Measurements from ENCODE around the gene TRIM28.
A peak's percentile ranks its signal among the peaks of the same experiment; 100 is the strongest.

The TRIM28 gene

GRCh38 chr19:58572026-58572817 is 28.4 kb downstream of the TRIM28 start:
- peak overlapping the region; percentile 93 for H3K27ac ChIP-seq (ENCODE audit: low read length)
- H3K79me2 ChIP-seq (ENCODE audit: insufficient read depth, low read length), result peaks cover 19% of the 10 kb centered on the region
- H3K4me2 ChIP-seq (ENCODE audit: insufficient read depth, low read length), result peak overlapping the region; percentile 79
- peak overlapping the region; percentile 78 for H2AFZ ChIP-seq (ENCODE audit: low read depth, low read length)
- no peak for TF ChIP-seq EZH2 (IDR thresholded peaks at IDR 0.05; ENCODE audit: borderline replicate concordance, low read depth, low read length, severe bottlenecking)
- no peaks in the 10 kb centered on the region for H3K27me3 ChIP-seq (ENCODE audit: insufficient read depth, low read length, poor library complexity)
- H3K9me3 ChIP-seq (ENCODE audit: insufficient read depth, low read length, severe bottlenecking), result no peaks in the 10 kb centered on the region
- H3K4me3 ChIP-seq (ENCODE audit: low read depth in 1 of 2, low read length in 2 of 2), result peak overlapping the region; percentile 18 to 68; a peak in 3 of 4 replicates
- peaks cover 35% of the 10 kb centered on the region for H3K4me1 ChIP-seq (ENCODE audit: insufficient read depth, low read length)
- ATAC-seq (ENCODE audit: insufficient read depth, low read depth) (no peak), DNase-seq (no peak)
- 0 out of 2 replicates have a peak, but pooled peaks cover 4% of the 10 kb centered on the region for H4K20me1 ChIP-seq (ENCODE audit: insufficient read depth, low read length)
- H3K36me3 ChIP-seq (ENCODE audit: insufficient read depth, low read length), result peaks cover 29% of the 10 kb centered on the region
- H3K9ac ChIP-seq (ENCODE audit: low read depth, low read length), result peak overlapping the region; percentile 63

DNA sequence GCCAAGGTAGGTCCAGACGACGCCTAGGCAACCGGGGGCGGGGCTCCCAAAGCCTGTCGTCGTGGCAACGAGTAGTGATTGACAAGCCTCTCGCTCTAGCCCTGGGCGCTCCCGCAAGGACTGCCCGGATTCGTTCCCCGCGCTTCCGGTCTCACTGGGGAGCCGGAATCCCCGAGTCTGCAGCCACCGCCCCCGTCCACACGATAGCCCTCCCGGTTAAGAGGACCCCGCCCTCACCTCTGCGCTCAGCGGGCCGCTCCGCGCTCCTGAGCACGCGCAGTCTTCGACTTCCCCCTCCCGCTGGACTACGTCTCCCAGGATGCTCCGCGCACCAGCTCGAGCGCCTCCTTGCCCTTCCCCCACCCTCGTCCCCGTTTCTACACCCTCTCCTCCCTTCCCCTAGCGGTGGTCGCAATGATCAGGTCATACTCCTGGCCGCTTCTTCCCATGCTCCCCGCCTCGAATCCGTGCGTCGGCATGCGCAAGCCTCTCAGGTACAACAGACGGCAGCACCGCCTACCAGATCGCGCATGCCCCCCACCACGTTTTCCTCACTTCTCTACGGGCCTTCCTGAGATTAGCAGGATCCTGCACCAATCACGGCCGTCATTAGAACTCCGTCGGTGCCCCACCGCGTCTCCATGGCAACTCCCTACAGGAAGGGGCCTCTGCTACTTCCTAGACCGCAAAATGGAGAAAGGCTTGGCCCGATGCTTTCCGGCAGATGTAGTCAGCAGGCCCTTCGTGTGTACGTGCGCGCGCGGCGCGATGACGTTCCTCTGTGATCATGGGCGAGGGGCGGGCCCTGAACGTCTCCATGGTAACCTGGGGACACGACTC is 29.2 kb downstream of the TRIM28 start, which contains the start of gene MZF1:
TSS of gene MZF1 (minus strand) at position 518 of the 840 bp plus-strand sequence. CDS start 1,946 bp downstream, outside the sequence.
- peak within 1 kb of the TSS; percentile 79 for H3K4me2 ChIP-seq (ENCODE audit: insufficient read depth, low read length)
- TF ChIP-seq CTCF (IDR thresholded peaks at IDR 0.05; ENCODE audit: borderline replicate concordance, extremely low read depth, low read length, poor library complexity, severe bottlenecking) (peak; percentile 30), EZH2 (IDR thresholded peaks at IDR 0.05; ENCODE audit: borderline replicate concordance, low read depth, low read length, severe bottlenecking) (no peak)
- H3K4me3 ChIP-seq (ENCODE audit: low read depth in 1 of 2, low read length in 2 of 2), result peak within 1 kb of the TSS; percentile 18 to 68; a peak in 3 of 4 replicates
- H3K9ac ChIP-seq (ENCODE audit: low read depth, low read length), result peak within 1 kb of the TSS; percentile 73
- H4K20me1 ChIP-seq (ENCODE audit: insufficient read depth, low read length), result 0 out of 2 replicates have a peak, but pooled peaks cover 2% of the 10 kb centered on the region
- peak within 1 kb of the TSS; percentile 78 for H2AFZ ChIP-seq (ENCODE audit: low read depth, low read length)
- H3K4me1 ChIP-seq (ENCODE audit: insufficient read depth, low read length), result peaks cover 37% of the 10 kb centered on the region
- H3K9me3 ChIP-seq (ENCODE audit: insufficient read depth, low read length, severe bottlenecking), result no peaks in the 10 kb centered on the region
- no peaks in the 10 kb centered on the region for H3K27me3 ChIP-seq (ENCODE audit: insufficient read depth, low read length, poor library complexity)
- H3K36me3 ChIP-seq (ENCODE audit: insufficient read depth, low read length), result peaks cover 26% of the 10 kb centered on the region
- DNase-seq, result peak; percentile 100
- peak; percentile 79 for ATAC-seq (ENCODE audit: insufficient read depth, low read depth)
- peaks cover 20% of the 10 kb centered on the region for H3K79me2 ChIP-seq (ENCODE audit: insufficient read depth, low read length)
- peak within 1 kb of the TSS; percentile 93 for H3K27ac ChIP-seq (ENCODE audit: low read length)

GRCh38 chr19:58573658-58574164 is 29.8 kb downstream of the TRIM28 start:
- peak overlapping the region; percentile 79 for H3K4me2 ChIP-seq (ENCODE audit: insufficient read depth, low read length)
- no peak for DNase-seq
- TF ChIP-seq CTCF (IDR thresholded peaks at IDR 0.05; ENCODE audit: borderline replicate concordance, extremely low read depth, low read length, poor library complexity, severe bottlenecking) (no peak), EZH2 (IDR thresholded peaks at IDR 0.05; ENCODE audit: borderline replicate concordance, low read depth, low read length, severe bottlenecking) (no peak)
- peaks cover 24% of the 10 kb centered on the region for H3K79me2 ChIP-seq (ENCODE audit: insufficient read depth, low read length)
- H3K4me3 ChIP-seq (ENCODE audit: low read depth in 1 of 2, low read length in 2 of 2), result peak overlapping the region; percentile 10 to 68; a peak in 3 of 4 replicates
- no peak for ATAC-seq (ENCODE audit: insufficient read depth, low read depth)
- H2AFZ ChIP-seq (ENCODE audit: low read depth, low read length), result peak overlapping the region; percentile 45
- H3K36me3 ChIP-seq (ENCODE audit: insufficient read depth, low read length), result peaks cover 29% of the 10 kb centered on the region
- H3K9me3 ChIP-seq (ENCODE audit: insufficient read depth, low read length, severe bottlenecking), result no peaks in the 10 kb centered on the region
- peaks cover 40% of the 10 kb centered on the region for H3K4me1 ChIP-seq (ENCODE audit: insufficient read depth, low read length)
- H3K27me3 ChIP-seq (ENCODE audit: insufficient read depth, low read length, poor library complexity), result no peaks in the 10 kb centered on the region
- peak overlapping the region; percentile 63; the same call in 1 of the 2 replicates for H3K9ac ChIP-seq (ENCODE audit: low read depth, low read length)
- 0 out of 2 replicates have a peak, but pooled peaks cover 8% of the 10 kb centered on the region for H4K20me1 ChIP-seq (ENCODE audit: insufficient read depth, low read length)
- no peak overlapping the region for H3K27ac ChIP-seq (ENCODE audit: low read length)
